HK-2 (cell line): Measurements from ENCODE around the gene LAMP2.

Experiments
- DNase-seq: peaks from one replicate; pipeline ENCODE4 v3.0.0-alpha.2; 2018; ENCODE audit not compliant: unreplicated experiment

LAMP2 gene

DNA sequence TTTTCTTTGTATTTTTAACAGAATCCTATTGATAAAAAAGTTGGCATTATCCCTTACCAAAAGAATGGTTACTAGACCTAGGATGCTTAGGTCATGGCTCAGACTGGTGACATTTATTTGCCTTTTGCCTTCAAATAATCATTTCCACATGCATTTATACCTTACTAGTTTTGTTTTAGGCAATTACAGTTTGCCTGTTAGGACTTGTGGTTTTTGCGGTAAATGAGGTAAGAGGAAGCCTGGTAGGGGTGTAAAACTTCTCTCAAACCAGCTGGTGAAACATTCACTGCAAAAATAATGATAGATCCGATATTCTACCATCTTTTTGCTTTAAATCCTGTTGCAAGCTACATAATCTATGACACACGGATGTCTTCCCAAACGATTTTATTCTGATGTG, 12.1 kb downstream of the LAMP2 start:
- no peak for DNase-seq

DNA sequence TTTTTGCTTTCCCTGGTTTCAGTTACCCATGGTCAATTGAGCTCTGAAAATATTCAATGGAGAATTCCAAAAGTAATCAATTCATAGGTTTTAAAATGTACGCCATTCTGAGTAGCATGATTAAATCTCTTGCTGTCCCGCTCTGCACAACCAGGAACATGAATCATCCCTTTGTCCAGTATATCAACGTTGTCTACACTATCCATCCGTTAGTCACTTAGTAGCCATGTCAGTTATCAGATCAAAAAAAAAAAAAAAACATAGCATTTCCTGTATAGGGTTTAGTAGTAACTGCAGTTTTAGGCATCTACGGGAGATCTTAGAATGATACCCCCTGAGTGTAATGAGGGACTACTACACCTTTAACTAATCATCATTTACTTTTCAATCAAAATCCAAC, 15.1 kb downstream of the LAMP2 start:
- DNase-seq, result no peak

DNA sequence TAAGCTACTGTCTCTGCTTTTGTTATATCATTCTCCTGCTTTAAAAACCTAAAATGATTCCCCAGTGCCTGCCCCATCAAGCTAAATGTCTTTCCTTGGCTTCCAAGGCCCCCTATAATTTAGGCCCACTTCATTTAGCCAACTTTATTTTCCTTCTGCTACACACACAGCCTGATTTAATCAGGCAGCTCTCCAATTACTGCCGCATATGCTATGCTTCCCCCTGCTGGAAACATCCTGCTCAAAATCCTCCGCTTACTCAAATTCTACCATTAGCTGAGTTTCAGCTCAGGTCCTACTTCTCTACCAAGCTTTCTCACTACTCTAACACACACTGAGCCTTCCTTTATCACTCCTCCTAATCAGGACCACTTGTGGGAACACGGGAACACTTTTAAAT, 17.0 kb downstream of the LAMP2 start:
- DNase-seq, result no peak

DNA sequence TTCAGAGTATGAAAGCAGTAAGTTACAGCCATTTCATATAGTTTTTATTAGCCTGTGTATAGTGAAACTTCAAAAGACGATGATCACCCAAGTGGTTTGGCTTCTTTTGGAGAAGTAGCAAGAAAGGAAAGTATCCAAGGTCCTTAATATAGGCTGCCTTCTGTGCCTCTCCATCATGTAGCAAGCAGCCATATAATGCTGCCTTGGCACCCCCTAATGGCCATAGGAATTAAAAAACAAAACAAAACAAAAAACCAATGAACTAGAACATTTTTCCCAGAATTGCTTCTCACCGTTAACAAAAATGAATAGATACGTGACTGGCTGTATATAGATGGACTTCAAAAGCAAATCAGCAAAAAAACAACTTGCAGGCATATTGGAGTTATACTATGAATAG, 18.9 kb downstream of the LAMP2 start:
- DNase-seq, result no peak

DNA sequence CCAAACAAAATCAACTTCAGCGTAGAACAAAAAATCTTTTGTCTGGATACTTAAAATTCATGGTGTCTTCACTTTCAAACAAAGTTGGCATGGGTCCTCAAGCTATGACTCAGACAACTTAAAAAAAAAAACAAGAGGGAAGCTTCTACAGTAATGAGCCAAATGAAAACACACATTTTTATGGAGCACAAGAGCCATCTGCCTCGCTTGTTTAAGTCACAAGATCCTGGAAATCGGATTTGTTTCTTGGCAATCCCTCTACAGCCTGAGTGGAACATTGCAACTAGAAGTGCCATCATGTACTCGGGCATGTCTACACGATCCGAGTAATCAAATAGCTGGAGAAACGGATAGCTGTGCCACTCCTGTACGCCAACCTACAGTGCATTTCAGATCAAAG, 22.6 kb downstream of the LAMP2 start:
- no peak for DNase-seq

DNA sequence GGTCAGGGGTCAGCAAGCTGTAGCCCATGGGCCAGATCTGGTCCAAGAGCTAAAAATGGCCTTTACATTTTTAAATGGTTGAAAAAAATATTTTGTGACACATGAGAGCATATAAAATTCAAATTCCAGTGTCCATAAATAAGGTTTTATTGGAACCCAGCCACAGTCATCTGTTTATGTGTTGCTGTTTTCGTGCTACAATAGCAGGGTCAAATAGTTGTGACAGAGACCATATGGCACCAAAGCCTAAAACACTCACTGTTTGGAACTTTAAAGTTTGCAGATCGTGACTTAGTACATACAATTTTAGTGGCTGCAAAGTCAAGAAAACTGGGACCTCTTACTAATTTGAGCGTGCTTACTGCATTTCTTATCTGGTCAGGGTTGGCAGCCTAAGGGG, 29.2 kb downstream of the LAMP2 start:
- DNase-seq, result no peak

DNA sequence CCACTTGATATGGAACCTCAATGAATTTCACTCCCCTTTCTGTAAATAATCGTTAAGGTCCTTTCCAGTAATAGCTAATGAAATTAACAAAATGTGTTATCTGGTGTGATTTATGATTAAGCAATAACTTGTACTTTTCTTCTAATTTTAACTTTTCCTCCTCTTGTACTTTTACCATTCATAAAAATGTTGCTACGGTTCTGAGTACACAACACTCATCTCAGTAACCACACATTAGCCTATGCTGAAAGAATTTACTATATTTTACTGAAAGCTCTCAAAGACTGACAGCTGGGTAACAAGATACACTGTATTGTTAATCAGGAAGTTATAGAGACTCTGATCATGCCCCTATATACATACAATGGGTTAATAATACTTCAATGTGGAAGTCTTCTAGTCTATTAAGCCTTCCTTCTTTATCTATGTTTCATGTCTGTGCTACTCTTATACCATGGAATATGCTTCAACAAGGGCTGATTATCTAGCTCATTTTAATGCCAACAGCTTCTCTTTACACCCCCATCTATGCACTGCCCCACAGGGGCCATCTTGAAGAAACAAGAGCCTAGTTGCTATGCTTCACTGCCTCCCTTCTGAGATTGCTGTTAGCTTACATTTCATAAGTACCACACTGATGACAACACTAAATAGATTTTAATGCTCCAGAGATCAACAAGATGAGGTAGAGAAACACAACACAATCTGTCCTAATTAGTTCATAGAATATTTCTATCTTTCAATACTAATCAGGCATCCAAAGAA, 39.1 kb downstream of the LAMP2 start:
- DNase-seq, result no peak

DNA sequence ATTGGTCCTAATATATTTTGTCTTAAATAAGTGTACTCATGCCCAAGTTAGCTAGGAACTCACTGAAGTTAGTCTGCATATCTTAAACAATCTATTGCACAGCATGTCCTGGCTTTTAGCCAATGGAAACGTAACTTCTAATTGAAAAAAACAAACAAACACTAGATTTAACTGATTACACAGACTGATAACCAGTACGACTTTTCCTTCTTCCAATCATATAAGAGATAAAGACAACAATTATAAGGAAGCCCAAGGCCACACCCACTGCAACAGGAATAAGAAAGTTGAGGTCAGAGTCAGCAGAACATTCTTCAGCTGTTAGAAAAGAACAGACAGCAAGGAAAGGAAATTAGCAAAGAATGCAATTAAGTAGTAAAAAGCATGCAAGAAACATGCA, 40.8 kb downstream of the LAMP2 start:
- no peak for DNase-seq

DNA sequence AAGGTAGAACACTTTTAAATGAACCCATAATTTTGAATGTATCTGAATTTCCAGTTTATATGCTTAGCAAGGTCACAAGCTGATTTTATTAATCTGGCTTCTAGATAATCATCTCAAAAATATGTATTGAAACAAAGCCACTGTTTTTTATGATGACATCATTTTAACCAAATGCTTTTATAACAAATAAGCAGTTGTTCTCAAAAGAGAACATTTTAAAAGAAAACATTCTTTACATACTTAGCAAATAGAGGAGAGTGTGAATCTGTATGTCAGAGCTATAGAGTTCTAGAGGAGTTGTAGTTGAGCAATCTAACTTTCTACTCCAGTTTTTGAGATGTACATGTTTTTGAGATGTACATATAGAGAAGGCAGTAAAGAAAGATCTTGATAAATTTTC, 42.5 kb downstream of the LAMP2 start:
- no peak for DNase-seq

DNA sequence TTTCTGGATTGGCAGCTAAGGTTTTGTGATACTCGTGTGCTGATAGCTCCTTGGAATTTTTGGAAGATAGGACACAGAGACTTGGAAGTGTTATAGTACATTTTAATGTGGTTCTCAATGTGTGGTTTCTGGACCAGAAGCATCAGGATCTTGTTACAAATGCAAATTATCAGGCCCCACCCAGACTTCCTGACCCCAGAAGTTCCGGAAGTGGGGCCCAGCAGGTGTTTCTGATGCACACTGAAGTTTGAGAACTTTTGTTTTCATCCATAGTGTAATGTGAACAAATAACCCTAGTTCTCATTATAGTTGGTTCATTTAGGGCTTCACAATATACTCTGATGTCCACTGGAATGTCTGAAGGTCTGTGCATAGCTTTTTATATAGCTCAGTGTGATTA, 49.6 kb downstream of the LAMP2 start:
- DNase-seq, result no peak

DNA sequence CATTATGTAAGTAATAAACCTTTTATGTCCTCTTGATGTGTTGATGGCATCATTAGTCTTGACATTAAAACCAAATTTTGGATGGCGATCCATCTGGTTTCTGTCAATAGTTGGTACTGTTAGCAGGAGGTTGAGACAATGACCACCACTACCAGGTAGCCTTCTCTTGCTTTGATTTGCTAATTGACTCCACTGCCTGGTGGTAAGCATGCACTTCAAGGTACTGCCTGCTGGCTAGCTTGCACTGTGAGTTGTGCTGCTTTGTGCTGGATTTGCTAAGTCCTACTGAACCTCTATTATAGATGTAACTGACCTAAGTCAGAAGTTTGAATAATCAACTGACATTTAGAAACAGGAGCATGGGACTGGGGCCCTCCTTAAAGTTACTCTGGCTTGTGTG, 60.9 kb downstream of the LAMP2 start:
- DNase-seq, result no peak

DNA sequence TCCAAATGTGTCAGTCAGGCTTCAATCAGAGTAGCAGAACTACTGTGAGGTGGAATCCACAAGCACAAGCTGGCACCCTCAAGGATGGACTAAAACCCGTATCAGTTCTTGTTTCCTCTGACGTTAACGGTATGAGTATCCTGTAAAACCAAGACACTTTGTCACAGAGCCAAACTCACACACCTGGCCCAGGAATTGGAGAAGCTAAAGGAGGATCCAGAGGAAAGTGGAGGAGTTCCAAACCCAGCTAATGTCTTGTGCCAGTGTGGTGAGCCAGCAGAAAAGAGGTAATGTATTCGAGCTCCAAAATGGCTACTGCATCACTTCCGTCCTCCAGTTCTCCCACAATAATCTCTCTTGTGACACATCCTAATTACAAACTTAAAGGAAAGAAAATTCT, 62.5 kb downstream of the LAMP2 start:
- no peak for DNase-seq

DNA sequence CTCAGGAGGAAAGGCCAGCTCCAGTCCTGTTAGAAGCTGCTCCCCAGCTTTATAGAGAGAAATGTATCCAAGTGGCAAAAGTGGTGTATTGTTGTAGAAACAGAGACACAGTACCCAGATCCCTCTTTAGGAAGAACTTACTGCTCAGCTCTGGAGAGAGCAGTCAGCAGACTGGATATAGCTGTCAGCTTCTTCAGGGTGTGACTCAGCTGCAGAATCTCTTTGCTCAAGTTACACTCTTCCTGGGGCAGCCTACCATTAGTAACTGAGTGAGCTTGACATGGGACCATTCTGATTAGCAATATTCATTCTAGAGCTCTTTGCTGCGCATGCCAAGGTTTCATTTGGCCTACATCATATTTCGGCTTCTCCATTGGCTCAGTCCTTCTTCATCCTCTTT, 66.7 kb downstream of the LAMP2 start:
- no peak for DNase-seq

DNA sequence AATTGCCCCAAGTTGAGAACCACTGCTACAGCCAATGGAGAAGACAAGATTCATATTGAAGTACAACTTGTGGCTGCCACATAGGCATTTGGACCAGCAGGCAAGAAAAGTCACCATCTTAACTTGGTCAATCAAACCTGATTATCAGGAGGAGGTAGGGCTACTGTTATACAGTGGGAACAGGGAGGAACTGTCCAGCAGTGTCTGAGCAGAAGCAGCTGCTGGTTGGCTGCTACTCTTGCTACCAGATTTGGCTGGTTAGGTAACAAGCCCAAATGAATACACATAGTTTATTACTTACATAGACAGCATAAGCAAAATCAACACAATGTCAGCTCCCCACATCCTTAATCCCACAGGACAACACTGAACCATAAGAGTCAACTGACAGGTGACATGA, 67.8 kb downstream of the LAMP2 start:
- DNase-seq, result no peak

DNA sequence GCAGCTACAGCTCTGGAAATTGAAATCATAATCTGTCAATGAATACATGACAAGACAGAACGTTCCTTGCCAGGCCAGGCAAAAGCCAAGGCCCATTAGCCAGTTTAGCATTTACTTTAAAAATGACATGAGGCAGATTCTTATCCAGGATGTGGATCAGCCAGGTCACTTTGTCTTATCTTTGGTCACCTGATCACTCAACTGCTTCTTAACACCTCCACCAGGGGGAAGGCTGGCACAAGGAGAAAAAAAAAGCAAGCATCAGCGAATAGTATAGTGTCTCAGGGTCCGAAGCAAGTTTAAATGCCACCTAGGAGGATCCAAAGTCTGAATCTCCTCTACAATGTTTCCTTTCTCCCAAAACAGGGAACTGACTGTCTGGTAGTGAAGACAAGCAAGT, 88.4 kb downstream of the LAMP2 start:
- DNase-seq, result peak; percentile 18

DNA sequence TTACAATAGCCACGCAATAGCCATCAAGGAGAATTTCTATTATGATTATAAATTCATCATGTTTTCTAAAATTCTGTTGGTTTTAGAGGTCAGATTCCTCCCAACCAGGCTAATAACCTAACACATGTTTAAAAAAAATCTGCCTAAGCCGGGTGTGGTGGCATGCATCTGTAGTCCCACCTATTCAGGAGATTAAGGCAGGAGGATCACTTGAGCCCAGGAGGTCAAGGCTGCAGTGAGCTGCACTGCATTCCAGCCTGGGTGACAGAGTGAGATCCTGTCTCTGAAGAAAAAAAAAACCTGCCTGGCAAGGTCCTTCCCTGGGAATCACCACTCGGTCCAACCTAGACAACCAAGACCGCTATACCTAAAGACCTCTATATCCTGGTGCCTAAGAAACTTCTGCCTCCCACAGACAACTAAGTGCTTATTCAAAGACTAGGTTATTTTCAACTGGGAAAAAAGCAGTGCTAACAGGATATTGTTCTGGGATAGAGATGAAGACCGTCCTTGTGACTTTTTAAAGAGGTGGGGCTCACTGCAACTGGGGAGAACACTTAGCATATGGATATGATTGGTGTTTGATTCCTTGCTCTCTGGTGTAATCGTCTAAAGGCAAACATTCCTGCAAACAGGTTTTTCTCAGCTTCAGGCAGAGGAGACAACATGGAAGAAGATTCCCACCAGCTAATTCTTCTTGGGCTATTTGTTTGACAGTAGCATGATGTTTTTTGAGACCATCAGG, 89.0 kb downstream of the LAMP2 start:
- DNase-seq, result no peak

DNA sequence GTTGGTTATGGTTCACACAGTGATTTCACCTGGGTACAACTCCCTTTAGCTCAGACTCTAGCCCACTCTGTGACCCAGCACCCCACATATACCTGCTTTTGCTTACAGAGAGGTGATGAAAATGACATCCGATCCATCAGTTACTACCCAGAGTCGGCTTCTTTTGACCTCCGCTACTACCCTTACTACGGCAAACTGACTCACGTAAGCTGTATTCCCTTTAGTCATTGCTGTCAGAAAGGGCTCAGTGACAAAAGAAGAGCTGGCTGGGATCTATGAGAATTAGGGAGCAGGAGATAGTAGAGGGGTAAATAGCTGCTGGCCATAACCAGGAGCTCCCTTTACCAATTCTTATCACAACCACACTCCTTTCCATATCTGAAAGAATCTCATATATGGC, 90.5 kb downstream of the LAMP2 start:
- no peak for DNase-seq
